ENCODE results near the gene DDX56.

The DDX56 gene, protein sequence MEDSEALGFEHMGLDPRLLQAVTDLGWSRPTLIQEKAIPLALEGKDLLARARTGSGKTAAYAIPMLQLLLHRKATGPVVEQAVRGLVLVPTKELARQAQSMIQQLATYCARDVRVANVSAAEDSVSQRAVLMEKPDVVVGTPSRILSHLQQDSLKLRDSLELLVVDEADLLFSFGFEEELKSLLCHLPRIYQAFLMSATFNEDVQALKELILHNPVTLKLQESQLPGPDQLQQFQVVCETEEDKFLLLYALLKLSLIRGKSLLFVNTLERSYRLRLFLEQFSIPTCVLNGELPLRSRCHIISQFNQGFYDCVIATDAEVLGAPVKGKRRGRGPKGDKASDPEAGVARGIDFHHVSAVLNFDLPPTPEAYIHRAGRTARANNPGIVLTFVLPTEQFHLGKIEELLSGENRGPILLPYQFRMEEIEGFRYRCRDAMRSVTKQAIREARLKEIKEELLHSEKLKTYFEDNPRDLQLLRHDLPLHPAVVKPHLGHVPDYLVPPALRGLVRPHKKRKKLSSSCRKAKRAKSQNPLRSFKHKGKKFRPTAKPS

DNA sequence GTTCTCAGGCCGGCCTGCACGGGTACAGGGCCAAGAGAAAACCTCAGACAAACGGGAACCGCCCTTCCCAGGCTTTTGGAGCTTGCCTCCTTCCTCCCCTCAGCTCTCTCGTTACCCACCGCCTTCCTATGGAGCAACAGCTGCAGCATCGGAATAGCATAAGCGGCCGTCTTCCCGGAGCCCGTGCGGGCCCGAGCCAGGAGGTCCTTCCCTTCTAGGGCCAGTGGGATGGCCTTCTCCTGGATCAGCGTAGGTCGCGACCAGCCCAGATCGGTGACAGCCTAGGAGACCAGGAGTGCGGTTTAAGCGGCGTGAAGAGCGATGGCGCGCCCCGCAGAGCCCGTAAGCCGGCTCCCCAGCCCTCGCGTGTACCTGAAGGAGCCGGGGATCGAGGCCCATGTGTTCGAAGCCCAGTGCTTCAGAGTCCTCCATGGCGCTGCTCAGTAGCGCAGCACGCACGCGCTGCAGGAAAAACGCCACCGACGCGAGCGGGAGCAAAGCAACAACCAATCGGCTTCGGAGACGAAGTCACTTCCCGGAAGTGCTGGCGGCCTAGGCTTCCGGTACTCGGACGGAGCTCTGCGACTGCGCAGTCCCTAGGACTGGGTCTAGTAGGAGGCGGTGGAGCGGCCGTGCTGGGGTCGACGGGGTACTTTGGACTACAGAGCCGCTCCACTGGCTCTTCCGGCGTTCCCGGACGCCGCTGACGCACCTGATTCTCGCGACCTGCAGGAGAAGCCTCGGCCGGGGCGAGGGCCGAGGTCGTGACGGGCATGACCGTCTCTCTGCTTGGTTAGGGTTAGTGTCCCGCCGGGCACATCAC is at the start of gene DDX56:
DDX56 (minus strand) TSS at position 445 of the 823 bp plus-strand sequence; CDS start at position 432, 13 bp downstream.
- DNase-seq (ENCODE audit: extremely low read depth, insufficient read length), result peak; percentile 90
- H3K27me3 ChIP-seq (replicated peaks; ENCODE audit: control insufficient read depth, insufficient read depth, low read length), result no peaks in the 10 kb centered on the region
- H3K36me3 ChIP-seq (ENCODE audit: control insufficient read depth, insufficient read depth, low read length), result peaks cover 36% of the 10 kb centered on the region
- peak within 1 kb of the TSS; percentile 87 for H3K4me3 ChIP-seq (replicated peaks; ENCODE audit: low read depth, low read length)
- TF ChIP-seq, protein P1, sequence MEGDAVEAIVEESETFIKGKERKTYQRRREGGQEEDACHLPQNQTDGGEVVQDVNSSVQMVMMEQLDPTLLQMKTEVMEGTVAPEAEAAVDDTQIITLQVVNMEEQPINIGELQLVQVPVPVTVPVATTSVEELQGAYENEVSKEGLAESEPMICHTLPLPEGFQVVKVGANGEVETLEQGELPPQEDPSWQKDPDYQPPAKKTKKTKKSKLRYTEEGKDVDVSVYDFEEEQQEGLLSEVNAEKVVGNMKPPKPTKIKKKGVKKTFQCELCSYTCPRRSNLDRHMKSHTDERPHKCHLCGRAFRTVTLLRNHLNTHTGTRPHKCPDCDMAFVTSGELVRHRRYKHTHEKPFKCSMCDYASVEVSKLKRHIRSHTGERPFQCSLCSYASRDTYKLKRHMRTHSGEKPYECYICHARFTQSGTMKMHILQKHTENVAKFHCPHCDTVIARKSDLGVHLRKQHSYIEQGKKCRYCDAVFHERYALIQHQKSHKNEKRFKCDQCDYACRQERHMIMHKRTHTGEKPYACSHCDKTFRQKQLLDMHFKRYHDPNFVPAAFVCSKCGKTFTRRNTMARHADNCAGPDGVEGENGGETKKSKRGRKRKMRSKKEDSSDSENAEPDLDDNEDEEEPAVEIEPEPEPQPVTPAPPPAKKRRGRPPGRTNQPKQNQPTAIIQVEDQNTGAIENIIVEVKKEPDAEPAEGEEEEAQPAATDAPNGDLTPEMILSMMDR (IDR thresholded peaks at IDR 0.05; ENCODE audit: insufficient read depth, low read length, poor library complexity, severe bottlenecking), result no peak

DNA sequence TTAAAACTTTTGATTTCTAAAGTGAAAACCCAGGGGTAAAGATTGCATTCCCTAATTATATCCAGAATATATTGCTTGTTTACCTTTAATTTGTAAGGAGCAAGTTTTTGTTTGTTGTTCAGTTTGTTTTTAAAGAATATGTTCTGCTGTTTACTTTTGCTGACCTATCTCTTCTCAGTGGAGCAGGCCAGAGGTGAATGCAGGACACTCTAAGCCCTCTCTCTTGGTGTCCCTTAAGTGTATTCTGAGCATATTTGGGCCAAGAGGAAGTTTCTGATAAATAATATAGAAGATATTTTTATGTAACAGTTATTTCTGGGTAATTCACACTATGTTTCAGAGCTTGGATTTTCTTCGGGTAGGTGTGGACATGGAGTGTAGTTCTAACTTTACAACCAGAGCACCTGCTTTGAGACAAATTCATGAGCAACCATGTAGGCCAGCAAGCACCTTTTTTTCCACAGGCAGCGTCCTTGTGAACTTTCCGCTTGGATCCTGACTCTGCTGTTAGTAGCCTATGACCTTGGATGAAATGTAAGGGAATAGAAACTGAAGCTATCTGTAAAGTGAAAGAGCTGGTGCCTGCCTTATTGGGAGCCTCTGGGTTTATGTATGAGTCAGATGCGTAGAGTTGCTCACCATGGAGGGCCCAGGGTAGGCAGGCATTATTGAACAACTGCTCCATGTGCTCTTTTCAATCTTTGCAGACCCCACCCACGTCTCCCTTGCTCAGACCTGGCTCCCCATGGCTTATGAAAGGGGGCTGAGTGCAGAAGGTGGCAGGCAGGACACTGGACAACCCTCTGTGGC is 48.8 kb upstream of the DDX56 start:
- Histone ChIP-seq H3K4me3 (replicated peaks; ENCODE audit: low read depth, low read length) (0 out of 2 replicates have a peak overlapping the region, but pooled peaks have one; percentile 31), H3K27me3 (replicated peaks; ENCODE audit: control insufficient read depth, insufficient read depth, low read length) (no peaks in the 10 kb centered on the region), H3K36me3 (ENCODE audit: control insufficient read depth, insufficient read depth, low read length) (peaks cover 13% of the 10 kb centered on the region)
- DNase-seq (ENCODE audit: extremely low read depth, insufficient read length), result no peak
- TF ChIP-seq, protein P1 (IDR thresholded peaks at IDR 0.05; ENCODE audit: insufficient read depth, low read length, poor library complexity, severe bottlenecking), result no peak

DNA sequence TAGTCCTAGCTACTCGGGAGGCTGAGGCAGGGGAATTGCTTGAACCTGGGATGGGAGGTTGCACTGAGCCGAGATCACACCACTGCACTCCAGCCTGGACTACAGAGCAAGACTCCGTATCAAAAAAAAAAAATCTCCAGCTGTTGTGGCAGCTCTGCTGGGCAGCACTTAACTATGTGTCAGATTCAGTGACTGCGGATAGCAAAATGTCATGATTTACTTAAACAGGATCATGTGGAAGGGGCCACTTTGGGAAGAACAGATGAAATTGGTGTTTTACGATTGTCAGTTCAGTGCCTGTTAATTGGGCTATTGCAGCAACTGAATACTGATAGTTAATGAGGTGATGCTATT is 48.0 kb upstream of the DDX56 start:
- H3K4me3 ChIP-seq (replicated peaks; ENCODE audit: low read depth, low read length), result no peak overlapping the region

DNA sequence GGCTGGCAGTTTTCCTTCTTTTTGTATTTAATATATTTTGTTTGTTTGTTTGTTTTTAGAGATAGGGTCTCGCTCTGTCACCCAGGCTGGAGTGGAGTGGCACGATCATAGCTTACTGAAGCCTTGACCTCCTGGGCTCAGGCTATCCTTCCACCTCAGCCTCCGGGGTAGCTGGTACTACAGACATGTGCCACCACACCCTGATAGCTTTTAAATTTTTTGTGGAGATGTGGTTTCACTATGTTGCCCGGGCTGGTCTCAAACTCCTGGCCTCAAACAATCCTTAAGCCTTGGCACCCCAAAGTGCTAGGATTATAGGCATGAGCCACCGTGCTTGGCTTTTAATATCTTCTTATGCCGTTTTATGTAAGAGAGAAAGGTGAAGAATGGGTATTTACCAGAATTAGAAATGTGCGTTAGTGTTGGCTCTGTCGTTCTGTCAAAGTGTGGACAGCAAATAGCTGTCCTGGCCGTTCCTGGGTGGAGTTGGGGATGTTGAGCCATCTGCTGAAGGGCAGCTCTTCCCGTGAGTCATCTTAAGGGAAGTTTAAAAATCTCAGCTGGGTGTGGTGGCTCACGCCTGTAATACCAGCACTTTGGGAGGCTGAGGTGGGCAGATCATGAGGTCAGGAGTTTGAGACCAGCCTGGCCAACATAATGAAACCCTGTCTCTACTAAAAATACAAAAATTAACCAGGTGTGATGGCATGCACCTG is 47.5 kb upstream of the DDX56 start:
- no peak for DNase-seq (ENCODE audit: extremely low read depth, insufficient read length)
- peaks cover 6% of the 10 kb centered on the region for H3K36me3 ChIP-seq (ENCODE audit: control insufficient read depth, insufficient read depth, low read length)
- TF ChIP-seq, protein P1 (IDR thresholded peaks at IDR 0.05; ENCODE audit: insufficient read depth, low read length, poor library complexity, severe bottlenecking), result no peak
- no peaks in the 10 kb centered on the region for H3K27me3 ChIP-seq (replicated peaks; ENCODE audit: control insufficient read depth, insufficient read depth, low read length)
- no peak overlapping the region for H3K4me3 ChIP-seq (replicated peaks; ENCODE audit: low read depth, low read length)

More for the DNA sequence above, 48.0 kb upstream of the DDX56 start:
- no peaks in the 10 kb centered on the region for H3K27me3 ChIP-seq (replicated peaks; ENCODE audit: control insufficient read depth, insufficient read depth, low read length)
- TF ChIP-seq, protein P1 (IDR thresholded peaks at IDR 0.05; ENCODE audit: insufficient read depth, low read length, poor library complexity, severe bottlenecking), result no peak
- peaks cover 12% of the 10 kb centered on the region for H3K36me3 ChIP-seq (ENCODE audit: control insufficient read depth, insufficient read depth, low read length)
- no peak for DNase-seq (ENCODE audit: extremely low read depth, insufficient read length)

DNA sequence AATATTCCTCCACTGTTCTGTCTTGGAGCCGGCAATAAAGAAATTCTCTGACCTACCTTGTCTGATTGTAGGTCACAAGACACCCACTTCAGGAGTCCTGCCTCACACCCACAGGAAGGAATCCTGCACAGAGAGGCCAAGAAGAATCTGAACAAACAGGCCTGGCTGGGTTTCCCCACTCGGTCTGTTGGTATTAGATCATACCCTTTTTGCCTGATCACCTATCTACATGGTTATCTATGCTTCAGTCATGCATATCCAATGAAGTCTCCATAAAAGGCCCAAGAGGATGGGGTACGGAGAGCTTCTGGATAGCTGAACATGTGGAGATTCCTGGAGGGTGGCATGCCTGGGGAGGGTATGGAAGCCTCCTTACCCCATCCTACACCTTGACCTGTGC is 45.0 kb upstream of the DDX56 start:
- DNase-seq (ENCODE audit: extremely low read depth, insufficient read length), result no peak
- H3K4me3 ChIP-seq (replicated peaks; ENCODE audit: low read depth, low read length), result no peak overlapping the region
- TF ChIP-seq, protein P1 (IDR thresholded peaks at IDR 0.05; ENCODE audit: insufficient read depth, low read length, poor library complexity, severe bottlenecking), result no peak

More for the DNA sequence above, 45.0 kb upstream of the DDX56 start:
- Histone ChIP-seq H3K36me3 (ENCODE audit: control insufficient read depth, insufficient read depth, low read length) (0 out of 2 replicates have a peak, but pooled peaks cover 1% of the 10 kb centered on the region), H3K27me3 (replicated peaks; ENCODE audit: control insufficient read depth, insufficient read depth, low read length) (no peaks in the 10 kb centered on the region)
